GM19455 (cell line): ENCODE data around the gene CFAP99.
"Not testable (repeated sequence)": the region's sequence is repeated elsewhere in the genome, so short reads cannot be mapped to it uniquely, and the experiment has no call there.

Experiments
- ATAC-seq: cut with Tn5 transposase; IDR thresholded peaks from one replicate; pipeline ENCODE4 v1.9.1; 2021; ENCODE audit not compliant: unreplicated experiment

The CFAP99 gene

GRCh38 chr4:2465032-2465431 lies 46.3 kb downstream of the CFAP99 start:
- ATAC-seq, result no peak

GRCh38 chr4:2465544-2465943 lies 46.8 kb downstream of the CFAP99 start:
- not testable (repeated sequence) for ATAC-seq

- peak; percentile 78 for ATAC-seq
These were observed 49.9 kb downstream of the CFAP99 start, which contains the start of gene RNF4 for GRCh38 chr4:2468456-2469191. Gene RNF4 (plus strand): TSS chr4:2469106. CDS start chr4:2490494, 21,388 bp downstream.

- peak; percentile 46 for ATAC-seq
These were observed 50.6 kb downstream of the CFAP99 start for GRCh38 chr4:2469192-2469984.

- ATAC-seq, result no peak
These were observed 52.0 kb downstream of the CFAP99 start for GRCh38 chr4:2470791-2471190.

- no peak for ATAC-seq
These were observed 53.4 kb downstream of the CFAP99 start for GRCh38 chr4:2472187-2472586.

- no peak for ATAC-seq
These were observed 59.5 kb downstream of the CFAP99 start for GRCh38 chr4:2478229-2478628.

- ATAC-seq, result no peak
These were observed 61.9 kb downstream of the CFAP99 start for GRCh38 chr4:2480649-2481048.

GRCh38 chr4:2482192-2482591 lies 63.4 kb downstream of the CFAP99 start:
- no peak for ATAC-seq

- ATAC-seq, result no peak
These were observed 63.9 kb downstream of the CFAP99 start for GRCh38 chr4:2482693-2483092.

- ATAC-seq, result no peak
These were observed 64.5 kb downstream of the CFAP99 start for GRCh38 chr4:2483237-2483636.

GRCh38 chr4:2484185-2484584 lies 65.4 kb downstream of the CFAP99 start:
- no peak for ATAC-seq

- ATAC-seq, result peak; percentile 62
These were observed 66.2 kb downstream of the CFAP99 start for GRCh38 chr4:2484993-2485392.

GRCh38 chr4:2485956-2486355 lies 67.2 kb downstream of the CFAP99 start:
- ATAC-seq, result no peak

- no peak for ATAC-seq
These were observed 68.2 kb downstream of the CFAP99 start for GRCh38 chr4:2486981-2487380.

- ATAC-seq, result peak; percentile 54
These were observed 68.9 kb downstream of the CFAP99 start for GRCh38 chr4:2487632-2488031.

GRCh38 chr4:2489081-2489805 lies 70.5 kb downstream of the CFAP99 start:
- ATAC-seq, result no peak

- no peak for ATAC-seq
These were observed 71.2 kb downstream of the CFAP99 start for GRCh38 chr4:2489841-2490552.

GRCh38 chr4:2492970-2493369 lies 74.2 kb downstream of the CFAP99 start:
- ATAC-seq, result no peak

- no peak for ATAC-seq
These were observed 76.2 kb downstream of the CFAP99 start for GRCh38 chr4:2494992-2495391.

GRCh38 chr4:2497324-2497723 lies 78.6 kb downstream of the CFAP99 start:
- no peak for ATAC-seq
